Measurements from ENCODE around the gene TM9SF1. TPM values are rescaled to one million over a fixed set of nuclear protein-coding genes. Genes with fewer than 3 reads are reported as not detected.
A peak's percentile ranks its signal among the peaks of the same experiment; 100 is the strongest.

TM9SF1 gene
- total RNA-seq, 1 donor from 2014 or later = 20.6 TPM

GRCh38 chr14:24178399-24179178 is 16.7 kb downstream of the TM9SF1 start:
- DNase-seq = no peak

- no peak for DNase-seq
These were observed 17.4 kb downstream of the TM9SF1 start for GRCh38 chr14:24177891-24178290.

- DNase-seq = no peak
These were observed 18.0 kb downstream of the TM9SF1 start for GRCh38 chr14:24177041-24177825.

GRCh38 chr14:24176599-24176998 is 18.6 kb downstream of the TM9SF1 start:
- DNase-seq = no peak

- peak; percentile 40 for DNase-seq
These were observed 22.4 kb downstream of the TM9SF1 start for GRCh38 chr14:24172871-24173281.

GRCh38 chr14:24172261-24172860 is 22.9 kb downstream of the TM9SF1 start:
- no peak for DNase-seq

GRCh38 chr14:24171422-24172260 is 23.6 kb downstream of the TM9SF1 start, which contains the start of gene REC8:
TSS of gene REC8 (plus strand) at chr14:24172080. CDS start at chr14:24172553, 473 bp downstream.
- DNase-seq = peak; percentile 85

GRCh38 chr14:24167469-24168114 is 27.6 kb downstream of the TM9SF1 start:
- no peak for DNase-seq

- DNase-seq = no peak
These were observed 29.5 kb downstream of the TM9SF1 start for GRCh38 chr14:24165785-24166184.

GRCh38 chr14:24164518-24164991 is 30.7 kb downstream of the TM9SF1 start:
- no peak for DNase-seq

GRCh38 chr14:24162093-24162492 is 33.1 kb downstream of the TM9SF1 start:
- DNase-seq = no peak

- peak; percentile 93 for DNase-seq
These were observed 34.1 kb downstream of the TM9SF1 start, which contains the start of gene IRF9 for GRCh38 chr14:24160850-24161804. TSS of gene IRF9 (plus strand) at chr14:24161265. CDS start at chr14:24162145, 880 bp downstream.

GRCh38 chr14:24160499-24160849 is 34.8 kb downstream of the TM9SF1 start:
- no peak for DNase-seq

- no peak for DNase-seq
These were observed 35.3 kb downstream of the TM9SF1 start for GRCh38 chr14:24159777-24160498.

- DNase-seq = no peak
These were observed 37.9 kb downstream of the TM9SF1 start for GRCh38 chr14:24157331-24157730.

GRCh38 chr14:24156840-24157239 is 38.4 kb downstream of the TM9SF1 start:
- DNase-seq = no peak

- DNase-seq = no peak
These were observed 40.1 kb downstream of the TM9SF1 start for GRCh38 chr14:24155100-24155499.

GRCh38 chr14:24151404-24152080 is 43.7 kb downstream of the TM9SF1 start:
- DNase-seq = no peak

GRCh38 chr14:24150993-24151392 is 44.2 kb downstream of the TM9SF1 start:
- DNase-seq = no peak

Data from occipital lobe (tissue), 2 donors.